ENCODE data around the gene RAG1. TPM values are rescaled to one million over a fixed set of nuclear protein-coding genes. Genes with fewer than 3 reads are reported as not detected.

The RAG1 gene
- total and polyA plus RNA-seq, 2 experiments from 2014 or later: 0.11 to 0.49 TPM

DNA sequence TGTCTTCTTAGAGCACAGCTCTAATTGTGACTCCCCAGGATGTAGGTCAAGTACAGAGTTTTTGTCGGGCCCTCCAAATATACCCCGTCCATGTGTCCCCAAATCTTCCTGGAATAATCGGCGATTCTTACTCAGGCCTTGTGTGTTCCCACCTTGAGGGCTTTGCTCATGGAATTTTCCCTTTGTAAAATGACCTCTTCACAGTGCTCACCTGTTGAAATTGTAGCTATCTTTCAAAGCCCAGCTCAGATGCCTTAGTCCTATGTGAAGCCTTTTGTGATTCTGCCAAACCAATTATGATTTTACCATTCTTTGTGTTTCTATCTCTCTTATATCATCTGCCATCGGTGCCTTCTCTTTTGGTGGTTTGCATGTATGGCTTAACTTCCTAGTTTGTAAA, 60.3 kb downstream of the RAG1 start:
- no peaks in the 10 kb centered on the region for H3K36me3 ChIP-seq (ENCODE audit: low read depth)
- no peak overlapping the region for H2AFZ ChIP-seq
- H3K9me2 ChIP-seq (ENCODE audit: insufficient read depth): no peaks in the 10 kb centered on the region
- no peaks in the 10 kb centered on the region for H3K27me3 ChIP-seq (replicated peaks; ENCODE audit: insufficient read depth)
- in situ Hi-C loops (cut with MboI): no loop called here
- H3K4me1 ChIP-seq (ENCODE audit: insufficient read depth): no peaks in the 10 kb centered on the region
- H3K4me3 ChIP-seq: no peak overlapping the region
- H4K20me1 ChIP-seq (ENCODE audit: insufficient read depth): no peaks in the 10 kb centered on the region
- no peak for TF ChIP-seq EZH2phosphoT487 (IDR thresholded peaks at IDR 0.05; ENCODE audit: insufficient read depth, low read depth)
- no peak overlapping the region for H3K27ac ChIP-seq
- WGBS, 2 experiments (ENCODE audit: low coverage in 1 of 2, low lambda C conversion rate in 2 of 2, missing lambda C conversion rate in 2 of 2): 97% methylated on average over 5 of the region's 5 CpGs
- no peaks in the 10 kb centered on the region for H3K9me3 ChIP-seq (ENCODE audit: low read depth)
- H3K9ac ChIP-seq: no peak overlapping the region
- no peaks in the 10 kb centered on the region for H3F3A ChIP-seq (ENCODE audit: insufficient read depth)
- H3K79me2 ChIP-seq (ENCODE audit: insufficient read depth): no peaks in the 10 kb centered on the region
- no peak for DNase-seq
- no peak overlapping the region for H3K4me2 ChIP-seq (ENCODE audit: unreplicated experiment)

DNA sequence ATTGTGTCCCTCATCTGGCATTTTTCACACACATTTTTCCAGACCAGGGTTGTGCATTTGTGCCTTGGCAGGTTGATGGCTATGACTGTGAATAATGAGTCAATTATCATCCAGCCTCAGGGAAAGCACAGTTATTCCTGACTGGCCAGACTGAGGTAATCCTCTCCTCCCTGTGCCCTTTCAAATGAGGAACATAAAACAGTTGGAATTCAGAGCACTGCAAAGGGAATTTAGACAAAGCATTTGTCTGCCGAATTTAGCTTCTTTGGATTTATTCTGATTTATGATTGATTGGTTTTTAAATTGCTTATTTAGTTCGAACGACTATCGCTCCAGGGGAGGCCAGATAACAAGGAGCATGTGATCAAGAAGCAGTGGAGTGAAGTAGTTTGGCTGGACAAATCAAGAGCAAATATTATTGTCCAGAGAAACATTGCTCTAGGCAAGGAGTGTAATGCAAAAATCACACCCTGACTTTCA, 61.0 kb downstream of the RAG1 start:
- H3K4me3 ChIP-seq: no peak overlapping the region
- TF ChIP-seq EZH2phosphoT487 (IDR thresholded peaks at IDR 0.05; ENCODE audit: insufficient read depth, low read depth) (no peak), EZH2 (IDR thresholded peaks at IDR 0.05; ENCODE audit: insufficient read depth, poor library complexity, severe bottlenecking) (no peak)
- no peaks in the 10 kb centered on the region for H3K79me2 ChIP-seq (ENCODE audit: insufficient read depth)
- H2AFZ ChIP-seq: no peak overlapping the region
- no peak overlapping the region for H3K4me2 ChIP-seq (ENCODE audit: unreplicated experiment)
- H3K9ac ChIP-seq: no peak overlapping the region
- no peaks in the 10 kb centered on the region for H3K9me2 ChIP-seq (ENCODE audit: insufficient read depth)
- no peaks in the 10 kb centered on the region for H3K27me3 ChIP-seq (replicated peaks; ENCODE audit: insufficient read depth)
- H3K4me1 ChIP-seq (ENCODE audit: insufficient read depth): no peaks in the 10 kb centered on the region
- H3K27ac ChIP-seq: no peak overlapping the region
- in situ Hi-C loops (cut with MboI): no loop called here
- DNase-seq: no peak
- no peaks in the 10 kb centered on the region for H4K20me1 ChIP-seq (ENCODE audit: insufficient read depth)
- WGBS, 2 experiments (ENCODE audit: low coverage in 1 of 2, low lambda C conversion rate in 2 of 2, missing lambda C conversion rate in 2 of 2): 78 to 85% methylated on average over 4 of the region's 4 CpGs
- H3K9me3 ChIP-seq (ENCODE audit: low read depth): no peaks in the 10 kb centered on the region
- no peaks in the 10 kb centered on the region for H3K36me3 ChIP-seq (ENCODE audit: low read depth)
- no peaks in the 10 kb centered on the region for H3F3A ChIP-seq (ENCODE audit: insufficient read depth)

Other genes with a start within 250 kb of the RAG1 start
- 6.2 and 7.2 TPM in 2 replicates for gene TRAF6, start 57.7 kb upstream of the RAG1 start, total RNA-seq (2014; rRNA removed; shearing (Covaris generic))
- gene TRAF6, start 57.7 kb upstream of the RAG1 start, polyA plus RNA-seq (2016; fragmentation: Nextera tagmentation; extraction: Ambion mirVana): 7.9 and 8.6 TPM in 2 replicates
- 11.3 and 27.5 TPM in 2 replicates for gene IFTAP, start 26.5 kb downstream of the RAG1 start, total RNA-seq (2014; rRNA removed; shearing (Covaris generic))
- 25.9 and 27.1 TPM in 2 replicates for gene IFTAP, start 26.5 kb downstream of the RAG1 start, polyA plus RNA-seq (2016; fragmentation: Nextera tagmentation; extraction: Ambion mirVana)
- not detected in 2 replicates for gene RAG2, start 30.2 kb downstream of the RAG1 start, total RNA-seq (2014; rRNA removed; shearing (Covaris generic))
- not detected in 2 replicates for gene RAG2, start 30.2 kb downstream of the RAG1 start, polyA plus RNA-seq (2016; fragmentation: Nextera tagmentation; extraction: Ambion mirVana)

Measured in GM23248 (cell line).